GM19438 (cell line): Measurements from ENCODE around the gene FAM184B.

Experiments
- ATAC-seq: cut with Tn5 transposase; IDR thresholded peaks from one replicate; pipeline ENCODE4 v1.9.1; 2021; ENCODE audit warnings: low read depth; ENCODE audit not compliant: unreplicated experiment

Gene FAM184B

DNA sequence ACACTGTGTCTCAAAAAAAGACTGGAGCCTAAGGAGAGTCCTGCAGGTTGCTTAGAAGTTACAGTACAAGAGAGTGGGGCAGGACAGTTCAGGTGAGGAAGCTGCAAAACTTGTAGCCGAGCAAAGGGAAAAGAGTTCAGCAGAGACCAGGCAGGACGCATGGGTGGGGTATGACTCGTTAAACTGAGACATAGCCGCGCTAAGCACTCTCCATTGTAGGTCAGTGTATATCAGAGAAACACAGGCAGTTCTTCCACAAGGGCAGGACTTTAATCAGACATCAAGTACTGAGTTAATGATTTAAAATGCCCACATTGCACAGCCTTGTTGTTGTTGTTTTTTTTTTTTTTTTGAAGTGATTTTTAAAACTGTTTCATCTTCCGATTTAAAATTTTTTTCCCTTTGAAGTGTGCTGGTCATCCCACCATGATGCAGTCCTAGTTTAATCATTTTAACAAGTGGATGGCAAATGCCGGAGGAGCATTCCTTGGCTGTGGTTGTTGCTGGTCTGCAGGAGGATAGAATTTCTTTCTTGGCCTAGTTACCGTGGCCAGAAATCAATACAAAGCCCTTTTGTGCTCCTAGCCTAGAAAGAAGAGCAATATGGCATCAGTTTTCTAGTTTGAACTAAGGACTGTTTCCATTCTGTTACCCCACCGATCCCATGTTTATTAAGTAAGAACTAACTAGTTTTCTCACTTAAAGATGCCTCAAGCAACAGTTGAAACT is 194.2 kb downstream of the FAM184B start:
- no peak for ATAC-seq

GRCh38 chr4:17584521-17585213 is 196.8 kb downstream of the FAM184B start:
- ATAC-seq, result no peak

DNA sequence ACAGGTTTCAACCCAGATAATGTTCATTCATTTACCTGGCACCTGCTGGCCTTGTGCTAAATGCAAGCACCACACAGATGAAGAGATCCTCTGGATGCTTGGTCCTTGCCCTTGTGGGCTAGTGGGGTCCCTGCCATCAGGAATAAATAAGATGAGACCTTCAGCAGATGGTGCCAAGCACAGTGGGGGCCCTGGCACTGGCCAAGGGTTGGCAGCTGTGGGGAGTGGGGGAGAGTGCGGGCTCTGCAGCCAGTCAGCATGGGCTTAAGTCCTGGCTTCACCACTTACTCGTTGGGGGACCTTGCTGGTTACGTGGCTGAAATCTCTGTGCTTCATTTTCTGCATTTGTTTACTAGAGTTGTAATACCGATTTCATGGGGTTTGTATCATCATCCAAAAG is 197.5 kb downstream of the FAM184B start:
- ATAC-seq, result no peak

- ATAC-seq, result no peak
Measured at GRCh38 chr4:17583276-17583675, 198.1 kb downstream of the FAM184B start.

DNA sequence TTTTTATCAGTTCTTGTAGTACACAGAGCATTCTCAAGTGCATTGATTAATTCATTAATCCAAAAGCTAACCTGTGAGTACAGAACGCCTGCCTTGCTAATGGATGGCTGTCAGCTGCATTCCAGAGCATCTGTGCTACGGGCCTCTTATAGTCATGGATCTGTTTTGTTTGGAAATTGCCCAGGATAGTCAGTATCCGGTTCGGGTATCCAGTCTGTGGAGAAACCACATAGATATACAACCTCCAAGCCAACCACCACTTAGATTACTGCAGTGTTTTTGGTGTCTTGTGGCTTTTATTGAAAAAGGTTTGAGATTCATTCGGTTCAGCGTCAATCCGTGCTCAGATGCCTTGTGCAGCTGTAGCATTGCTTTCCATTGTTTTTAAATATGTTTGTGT is 200.5 kb downstream of the FAM184B start:
- no peak for ATAC-seq
